ENCODE results near the gene BTBD9. TPM values are rescaled to one million over a fixed set of nuclear protein-coding genes. Genes with fewer than 3 reads are reported as not detected.

The BTBD9 gene
- total RNA-seq, 4 donors from 2014 or later, result 8.6 to 34.1 (median 30.8) TPM

DNA sequence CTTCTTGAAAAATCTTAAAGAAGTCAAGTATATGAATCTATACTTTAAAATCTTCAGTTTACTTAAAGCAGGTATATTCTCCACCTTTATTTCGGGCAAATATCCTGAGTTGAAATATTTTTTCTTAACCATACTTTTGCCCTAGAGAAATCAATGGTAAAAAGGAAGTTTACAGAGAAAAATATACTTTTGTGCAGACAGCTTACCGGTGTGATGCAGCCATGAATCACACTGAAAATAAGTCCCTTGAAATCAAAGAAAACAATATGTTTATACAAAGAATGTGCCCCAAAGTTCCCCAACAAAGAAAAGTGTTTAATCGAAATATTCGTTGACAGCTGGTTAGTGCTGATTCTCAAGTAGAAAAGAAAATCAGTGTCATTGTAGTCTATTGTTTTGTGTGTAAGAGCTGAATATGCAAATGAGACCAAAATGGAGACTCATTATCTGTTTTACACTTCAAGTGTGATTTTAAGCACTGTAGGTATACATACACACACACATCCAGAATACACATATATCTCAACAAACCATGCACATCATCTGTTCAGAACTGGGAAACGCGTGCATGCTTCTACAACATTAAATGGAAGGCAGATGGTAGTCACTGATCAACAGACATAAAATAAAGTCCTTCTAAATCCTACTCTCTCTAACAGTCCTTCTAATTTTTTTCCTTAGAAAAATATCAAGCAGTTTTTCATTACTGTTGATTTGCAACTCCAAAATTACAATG, 73.3 kb downstream of the BTBD9 start:
- Histone ChIP-seq H3K27ac (no peak overlapping the region), H3K27me3 (no peaks in the 10 kb centered on the region), H3K4me1 (peaks cover 0 to 6% (median 0%) of the 10 kb centered on the region in 4 donors), H3K36me3 (no peaks in the 10 kb centered on the region), H3K9me3 (no peaks in the 10 kb centered on the region), H3K4me3 (no peak overlapping the region)
- TF ChIP-seq POLR2AphosphoS5 (IDR thresholded peaks at IDR 0.05) (no peak), POLR2A (IDR thresholded peaks at IDR 0.05) (no peak), EP300 (IDR thresholded peaks at IDR 0.05; ENCODE audit: low read depth) (no peak)
- TF ChIP-seq, protein P1, sequence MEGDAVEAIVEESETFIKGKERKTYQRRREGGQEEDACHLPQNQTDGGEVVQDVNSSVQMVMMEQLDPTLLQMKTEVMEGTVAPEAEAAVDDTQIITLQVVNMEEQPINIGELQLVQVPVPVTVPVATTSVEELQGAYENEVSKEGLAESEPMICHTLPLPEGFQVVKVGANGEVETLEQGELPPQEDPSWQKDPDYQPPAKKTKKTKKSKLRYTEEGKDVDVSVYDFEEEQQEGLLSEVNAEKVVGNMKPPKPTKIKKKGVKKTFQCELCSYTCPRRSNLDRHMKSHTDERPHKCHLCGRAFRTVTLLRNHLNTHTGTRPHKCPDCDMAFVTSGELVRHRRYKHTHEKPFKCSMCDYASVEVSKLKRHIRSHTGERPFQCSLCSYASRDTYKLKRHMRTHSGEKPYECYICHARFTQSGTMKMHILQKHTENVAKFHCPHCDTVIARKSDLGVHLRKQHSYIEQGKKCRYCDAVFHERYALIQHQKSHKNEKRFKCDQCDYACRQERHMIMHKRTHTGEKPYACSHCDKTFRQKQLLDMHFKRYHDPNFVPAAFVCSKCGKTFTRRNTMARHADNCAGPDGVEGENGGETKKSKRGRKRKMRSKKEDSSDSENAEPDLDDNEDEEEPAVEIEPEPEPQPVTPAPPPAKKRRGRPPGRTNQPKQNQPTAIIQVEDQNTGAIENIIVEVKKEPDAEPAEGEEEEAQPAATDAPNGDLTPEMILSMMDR (IDR thresholded peaks at IDR 0.05), result no peak
- intact Hi-C loops (cut with DNase I; ENCODE audit: low total_unique reads) (no loop called here), in situ Hi-C loops (cut with MboI; ENCODE audit: low pct_ligation_motif_present in 1 of 4, low pct_unique_long_range_greater_than_20kb in 1 of 4, low sequenced_read_pairs in 3 of 4) (no loop called here)
- no peak for DNase-seq
- WGBS, 2 donors (ENCODE audit: low coverage in 1 of 2), result 93 to 95% methylated on average over 6 of the region's 6 CpGs

DNA sequence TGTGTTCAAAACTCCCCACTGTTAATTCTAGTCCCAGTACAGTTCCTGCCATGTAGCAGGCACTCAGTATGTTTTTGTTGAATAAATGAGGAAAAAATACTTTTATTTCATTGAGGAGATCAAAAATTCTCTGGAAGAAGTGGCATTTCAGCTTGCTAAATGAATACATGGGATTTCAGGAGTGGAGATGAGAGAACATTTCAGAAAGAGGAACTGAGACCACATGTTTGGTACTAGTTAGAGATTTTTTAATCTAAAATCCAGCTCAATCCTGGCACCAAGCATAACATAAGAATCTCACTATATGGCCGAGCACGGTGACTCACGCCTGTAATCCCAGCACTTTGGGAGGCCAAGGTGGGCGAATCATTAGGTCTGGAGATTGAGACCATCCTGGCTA, 75.4 kb downstream of the BTBD9 start:
- no peak overlapping the region for H3K27ac ChIP-seq
- no peaks in the 10 kb centered on the region for H3K27me3 ChIP-seq
- H3K9me3 ChIP-seq, result no peaks in the 10 kb centered on the region
- no peak for TF ChIP-seq POLR2AphosphoS5 (IDR thresholded peaks at IDR 0.05)
- TF ChIP-seq EP300 (IDR thresholded peaks at IDR 0.05; ENCODE audit: low read depth), result no peak
- TF ChIP-seq, protein P1 (IDR thresholded peaks at IDR 0.05), result no peak
- no peak for TF ChIP-seq POLR2A (IDR thresholded peaks at IDR 0.05)
- no peak overlapping the region for H3K4me3 ChIP-seq
- H3K4me1 ChIP-seq, result peaks cover 0 to 6% (median 0%) of the 10 kb centered on the region in 4 donors
- in situ Hi-C loops (cut with MboI; ENCODE audit: low pct_ligation_motif_present in 1 of 4, low pct_unique_long_range_greater_than_20kb in 1 of 4, low sequenced_read_pairs in 3 of 4) (no loop called here), intact Hi-C loops (cut with DNase I; ENCODE audit: low total_unique reads) (no loop called here)
- H3K36me3 ChIP-seq, result no peaks in the 10 kb centered on the region
- 80 to 82% methylated on average over 3 to 4 of the region's 4 CpGs for WGBS, 2 donors (ENCODE audit: low coverage in 1 of 2)
- no peak for DNase-seq

DNA sequence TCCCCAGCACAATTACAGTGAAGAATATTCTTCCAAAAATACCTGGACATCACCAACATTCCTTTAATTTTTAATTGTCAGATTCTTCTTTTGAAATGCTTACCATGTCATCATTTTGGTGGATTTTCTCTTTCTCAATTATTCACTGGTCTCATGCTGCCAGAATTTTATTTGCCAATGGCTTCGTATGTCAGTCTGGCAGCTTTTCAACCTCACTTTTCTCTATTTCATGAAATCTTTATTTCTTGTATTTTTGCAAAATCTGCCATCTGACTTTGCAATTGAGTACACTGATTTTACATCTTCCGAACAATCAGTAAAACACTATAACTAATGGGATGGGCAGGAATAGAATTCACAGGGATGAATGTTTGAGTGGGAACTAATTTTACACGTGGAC, 84.1 kb downstream of the BTBD9 start:
- no peaks in the 10 kb centered on the region for H3K4me1 ChIP-seq
- H3K27ac ChIP-seq, result no peak overlapping the region
- 73 to 84% methylated on average over 3 of the region's 3 CpGs for WGBS, 2 donors (ENCODE audit: low coverage in 1 of 2)
- intact Hi-C loops (cut with DNase I; ENCODE audit: low total_unique reads) (no loop called here), in situ Hi-C loops (cut with MboI; ENCODE audit: low pct_ligation_motif_present in 1 of 4, low pct_unique_long_range_greater_than_20kb in 1 of 4, low sequenced_read_pairs in 3 of 4) (no loop called here)
- no peaks in the 10 kb centered on the region for H3K36me3 ChIP-seq
- H3K9me3 ChIP-seq, result no peaks in the 10 kb centered on the region
- no peak for TF ChIP-seq EP300 (IDR thresholded peaks at IDR 0.05; ENCODE audit: low read depth)
- no peak for TF ChIP-seq POLR2A (IDR thresholded peaks at IDR 0.05)
- TF ChIP-seq, protein P1 (IDR thresholded peaks at IDR 0.05), result no peak
- no peak for TF ChIP-seq POLR2AphosphoS5 (IDR thresholded peaks at IDR 0.05)
- no peak overlapping the region for H3K4me3 ChIP-seq
- no peak for DNase-seq
- H3K27me3 ChIP-seq, result no peaks in the 10 kb centered on the region

DNA sequence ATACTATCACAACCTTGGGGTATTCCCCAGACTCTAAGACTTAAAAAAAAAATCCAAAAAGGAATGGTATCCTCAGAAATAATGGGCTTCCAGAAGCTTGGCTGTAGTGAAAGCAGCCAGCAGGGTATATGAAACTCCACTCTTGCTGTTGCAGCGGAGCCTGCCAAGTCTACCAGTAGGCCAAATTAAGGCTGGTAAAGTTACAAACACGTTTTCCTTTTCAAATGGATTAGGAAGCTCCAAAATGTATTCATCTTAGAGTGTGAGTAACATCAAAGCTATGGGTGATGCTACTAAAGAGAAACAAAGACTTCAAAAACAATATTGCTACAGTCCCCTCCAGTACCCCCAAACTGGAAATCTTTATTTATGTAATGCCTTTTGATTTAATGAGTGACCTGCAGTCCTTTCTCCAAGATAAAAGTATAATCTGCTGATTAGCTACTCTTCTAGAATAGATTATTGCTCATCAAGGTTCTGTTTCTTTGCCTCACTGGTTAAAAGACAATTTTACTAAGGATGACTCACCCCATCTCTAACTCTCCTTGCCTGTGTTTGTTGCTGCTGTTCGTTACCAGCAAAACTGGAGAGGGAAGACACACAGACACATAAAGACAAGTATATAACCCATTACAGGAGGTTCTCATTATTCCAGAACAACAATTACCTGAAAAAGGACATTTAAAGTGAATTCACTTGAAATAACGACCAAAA, 84.9 kb downstream of the BTBD9 start:
- no peak for TF ChIP-seq EP300 (IDR thresholded peaks at IDR 0.05; ENCODE audit: low read depth)
- no peak for TF ChIP-seq POLR2AphosphoS5 (IDR thresholded peaks at IDR 0.05)
- no peak for TF ChIP-seq POLR2A (IDR thresholded peaks at IDR 0.05)
- TF ChIP-seq, protein P1 (IDR thresholded peaks at IDR 0.05), result no peak
- WGBS, 2 donors (ENCODE audit: low coverage in 1 of 2), result 70 to 75% methylated on average over 3 to 4 of the region's 4 CpGs
- intact Hi-C loops (cut with DNase I; ENCODE audit: low total_unique reads) (no loop called here), in situ Hi-C loops (cut with MboI; ENCODE audit: low pct_ligation_motif_present in 1 of 4, low pct_unique_long_range_greater_than_20kb in 1 of 4, low sequenced_read_pairs in 3 of 4) (no loop called here)
- H3K9me3 ChIP-seq, result no peaks in the 10 kb centered on the region
- H3K27me3 ChIP-seq, result no peaks in the 10 kb centered on the region
- H3K27ac ChIP-seq, result no peak overlapping the region
- DNase-seq, result no peak
- H3K4me3 ChIP-seq, result no peak overlapping the region
- no peaks in the 10 kb centered on the region for H3K36me3 ChIP-seq
- no peaks in the 10 kb centered on the region for H3K4me1 ChIP-seq

Data from transverse colon (tissue), 4 donors.